ENCODE measurements around the gene IQCE. TPM values are rescaled to one million over a fixed set of nuclear protein-coding genes. Genes with fewer than 3 reads are reported as not detected.

IQCE gene, protein sequence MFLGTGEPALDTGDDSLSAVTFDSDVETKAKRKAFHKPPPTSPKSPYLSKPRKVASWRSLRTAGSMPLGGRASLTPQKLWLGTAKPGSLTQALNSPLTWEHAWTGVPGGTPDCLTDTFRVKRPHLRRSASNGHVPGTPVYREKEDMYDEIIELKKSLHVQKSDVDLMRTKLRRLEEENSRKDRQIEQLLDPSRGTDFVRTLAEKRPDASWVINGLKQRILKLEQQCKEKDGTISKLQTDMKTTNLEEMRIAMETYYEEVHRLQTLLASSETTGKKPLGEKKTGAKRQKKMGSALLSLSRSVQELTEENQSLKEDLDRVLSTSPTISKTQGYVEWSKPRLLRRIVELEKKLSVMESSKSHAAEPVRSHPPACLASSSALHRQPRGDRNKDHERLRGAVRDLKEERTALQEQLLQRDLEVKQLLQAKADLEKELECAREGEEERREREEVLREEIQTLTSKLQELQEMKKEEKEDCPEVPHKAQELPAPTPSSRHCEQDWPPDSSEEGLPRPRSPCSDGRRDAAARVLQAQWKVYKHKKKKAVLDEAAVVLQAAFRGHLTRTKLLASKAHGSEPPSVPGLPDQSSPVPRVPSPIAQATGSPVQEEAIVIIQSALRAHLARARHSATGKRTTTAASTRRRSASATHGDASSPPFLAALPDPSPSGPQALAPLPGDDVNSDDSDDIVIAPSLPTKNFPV
- 10.1 to 15.8 TPM (median 12.7 TPM) in 5 replicates for total RNA-seq (2022; extraction: Qiagen RNA extraction; ENCODE audit: low read depth)

DNA sequence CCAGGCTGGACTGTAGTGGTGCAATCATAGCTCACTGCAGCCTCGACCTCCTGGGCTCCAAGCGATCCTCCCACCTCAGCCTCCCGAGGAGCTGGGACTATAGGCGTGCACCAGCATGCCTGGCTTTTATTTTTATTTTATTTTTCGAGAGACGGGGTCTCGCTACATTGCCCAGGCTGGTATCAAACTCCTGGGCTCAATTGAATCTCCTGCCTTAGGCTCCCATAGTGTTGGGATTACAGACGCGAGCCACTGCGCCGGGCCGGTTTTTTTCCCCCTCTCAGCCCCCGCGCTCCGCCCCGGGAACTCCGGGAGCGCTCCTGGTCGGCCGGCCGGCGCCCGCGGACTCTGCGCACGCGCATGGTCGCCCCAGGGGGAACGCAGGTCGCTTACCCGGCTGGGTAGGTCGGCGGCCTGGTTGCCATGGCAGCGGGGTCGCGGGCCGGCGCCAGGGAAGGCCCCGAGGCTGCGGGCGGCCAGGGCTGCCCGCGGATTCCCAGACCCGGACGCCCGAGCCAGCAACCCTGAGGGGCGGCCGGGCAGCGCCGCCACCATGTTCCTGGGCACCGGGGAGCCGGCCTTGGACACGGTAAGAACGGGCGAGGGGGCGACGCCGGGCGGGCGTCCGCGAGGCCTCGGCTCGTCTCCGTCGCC lies at the start of gene IQCE:
IQCE (plus strand) TSS at position 351 of the 654 bp plus-strand sequence; CDS start at position 554, 203 bp downstream.

DNA sequence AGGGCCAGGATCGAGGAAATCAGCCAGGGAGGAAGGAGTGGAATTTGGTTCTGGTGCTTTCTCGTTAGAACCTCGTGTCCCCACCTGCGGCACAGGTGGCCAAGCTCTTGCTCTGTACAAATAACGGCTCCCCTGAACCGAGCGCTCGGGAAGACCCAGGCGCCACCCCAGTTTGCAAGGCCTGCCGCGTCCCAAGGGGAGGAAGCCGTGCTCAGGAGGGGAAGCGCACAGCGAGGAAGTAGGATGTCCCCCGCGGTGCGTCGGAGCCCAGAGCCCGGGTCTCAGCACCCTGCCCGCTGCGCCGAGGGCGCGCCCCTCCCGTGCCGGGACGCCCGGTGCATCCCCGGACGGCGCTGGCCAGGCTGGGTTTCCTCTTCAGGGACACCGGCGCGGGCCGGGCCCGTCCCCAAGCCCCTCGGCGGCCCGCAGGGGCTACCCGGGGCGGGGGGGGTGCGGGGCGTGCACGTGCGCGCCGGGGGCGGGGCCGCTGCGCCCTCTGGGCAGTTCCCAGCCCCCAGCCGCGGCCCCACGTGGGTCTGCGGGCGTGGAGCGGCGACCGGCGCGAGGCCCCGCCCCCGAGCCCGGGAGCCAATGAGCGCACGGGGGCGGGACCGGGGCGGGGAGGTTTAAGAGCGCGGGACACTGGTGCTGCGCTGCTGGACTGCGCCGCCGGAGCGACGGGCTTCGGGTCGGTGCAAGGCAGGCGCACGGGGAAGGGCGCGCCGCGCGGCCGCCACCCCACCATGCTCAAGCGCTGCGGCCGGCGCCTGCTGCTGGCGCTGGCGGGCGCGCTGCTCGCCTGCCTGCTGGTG lies 39.5 kb upstream of the IQCE start, which contains the start of gene LFNG:
LFNG (plus strand) TSS at position 656 of the 812 bp plus-strand sequence; CDS start at position 744, 88 bp downstream.

DNA sequence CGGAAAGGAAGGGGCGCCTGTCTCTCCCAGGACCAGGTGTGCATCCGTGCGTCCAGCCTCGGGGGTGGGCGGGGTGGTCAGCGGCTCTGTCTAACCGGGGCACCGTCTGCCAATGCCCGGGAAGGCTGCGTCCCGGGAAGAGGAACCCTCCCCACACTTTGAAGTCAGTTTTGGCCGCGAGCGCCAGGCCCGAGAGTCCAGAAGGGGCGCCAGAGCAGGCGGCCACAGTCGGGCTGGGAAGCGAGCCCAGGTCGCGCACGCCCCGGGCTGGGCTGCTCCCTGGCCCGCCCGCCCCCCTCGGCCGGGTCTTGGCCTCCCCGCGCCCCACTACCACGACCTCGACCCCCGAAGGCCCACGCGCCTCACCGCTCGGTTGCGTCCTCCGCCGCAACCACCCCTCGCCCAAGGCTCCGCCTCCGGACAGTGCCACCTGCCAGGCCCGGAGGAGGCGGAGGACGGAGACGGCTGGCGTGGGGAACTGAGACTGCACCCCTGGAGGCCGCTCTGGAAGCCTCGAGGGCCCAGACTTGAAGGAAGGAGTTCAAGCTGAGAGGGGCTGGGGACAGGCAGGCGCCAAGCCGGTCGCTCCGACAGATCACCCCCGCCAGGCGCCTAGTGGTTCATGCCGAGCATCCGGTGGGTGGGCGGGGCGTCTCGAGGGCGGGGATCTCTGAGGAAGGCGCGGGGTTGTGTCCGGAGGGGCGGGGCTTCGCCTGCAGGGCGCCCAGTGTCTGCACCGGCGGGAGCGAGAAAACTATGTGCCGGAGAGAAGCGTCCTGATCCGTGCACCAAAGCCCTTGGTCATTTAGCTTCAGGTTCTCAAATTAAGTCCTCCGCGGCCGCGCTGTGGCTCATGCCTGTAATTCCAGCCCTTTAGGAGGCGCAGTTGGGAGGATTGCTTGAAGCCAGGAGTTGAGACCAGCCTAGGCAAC lies 3.4 kb upstream of the IQCE start, which contains the start of gene BRAT1:
BRAT1 (minus strand) TSS at position 404 of the 932 bp plus-strand sequence. CDS start 1,093 bp downstream, outside the sequence.

DNA sequence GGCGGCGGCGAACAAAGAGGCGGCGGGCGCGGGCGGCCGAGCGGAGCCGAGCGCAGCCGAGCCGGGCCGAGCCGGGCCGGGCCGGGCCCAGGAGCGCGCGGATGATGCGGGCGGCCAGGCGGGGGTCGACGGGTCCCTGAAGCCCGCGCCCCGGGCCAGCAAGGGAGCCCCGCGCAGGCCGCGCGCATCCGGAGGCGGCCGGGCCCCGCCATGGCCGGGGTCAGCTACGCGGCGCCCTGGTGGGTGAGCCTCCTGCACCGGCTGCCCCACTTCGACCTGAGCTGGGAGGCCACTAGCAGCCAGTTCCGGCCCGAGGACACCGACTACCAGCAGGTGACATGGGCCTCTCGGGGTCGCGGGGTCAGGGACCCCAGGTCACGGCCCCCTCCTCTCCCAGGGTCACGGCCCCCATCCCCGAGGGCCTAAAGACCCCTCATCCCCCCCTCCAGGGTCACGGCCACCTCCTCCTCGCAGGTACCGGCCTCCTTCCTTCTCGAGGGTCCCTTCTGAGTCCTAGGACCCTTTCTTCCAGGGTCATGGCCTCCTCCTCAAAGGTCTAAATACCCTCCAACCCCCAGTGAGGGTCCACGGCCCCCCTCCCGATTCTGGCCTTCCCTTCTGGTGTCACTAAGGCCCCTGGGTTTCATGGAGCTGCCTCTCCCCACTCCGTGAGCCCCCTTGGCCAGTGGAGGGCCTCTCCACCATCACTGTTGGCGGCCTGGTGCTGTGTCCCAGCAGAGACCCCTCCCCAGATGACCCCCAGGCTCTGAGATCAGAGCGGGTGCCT lies 73.4 kb downstream of the IQCE start, which contains the start of gene TTYH3:
TTYH3 (plus strand) TSS at position 41 of the 787 bp plus-strand sequence; CDS start at position 211, 170 bp downstream.

Other genes with a start within 250 kb of the IQCE start
- gene SNX8, start 244.5 kb upstream of the IQCE start, total RNA-seq (2022; extraction: Qiagen RNA extraction; ENCODE audit: low read depth) = 38.1 to 69.3 TPM (median 65.8 TPM) in 5 replicates
- 223 to 278 TPM (median 232 TPM) in 5 replicates for gene EIF3B, start 204.2 kb upstream of the IQCE start, total RNA-seq (2022; extraction: Qiagen RNA extraction; ENCODE audit: low read depth)
- 6.5 to 13.8 TPM (median 12.2 TPM) in 5 replicates for gene CHST12, start 155.4 kb upstream of the IQCE start, total RNA-seq (2022; extraction: Qiagen RNA extraction; ENCODE audit: low read depth)
- gene GRIFIN, start 82.6 kb upstream of the IQCE start, total RNA-seq (2022; extraction: Qiagen RNA extraction; ENCODE audit: low read depth) = not detected in 5 replicates
- 9.5 to 16.1 TPM (median 12.7 TPM) in 5 replicates for gene LFNG, start 39.2 kb upstream of the IQCE start, total RNA-seq (2022; extraction: Qiagen RNA extraction; ENCODE audit: low read depth)
- 24.8 to 39.5 TPM (median 34.7 TPM) in 5 replicates for gene BRAT1, start 3.5 kb upstream of the IQCE start, total RNA-seq (2022; extraction: Qiagen RNA extraction; ENCODE audit: low read depth)
- 49.0 to 70.3 TPM (median 56.4 TPM) in 5 replicates for gene TTYH3, start 73.0 kb downstream of the IQCE start, total RNA-seq (2022; extraction: Qiagen RNA extraction; ENCODE audit: low read depth)
- gene AMZ1, start 129.2 kb downstream of the IQCE start, total RNA-seq (2022; extraction: Qiagen RNA extraction; ENCODE audit: low read depth) = 0.01 to 0.05 TPM in 2 of 5 replicates, not detected in the others